GM23338 (cell line): ENCODE results near the gene PDE7B. TPM values are rescaled to one million over a fixed set of nuclear protein-coding genes. Genes with fewer than 3 reads are reported as not detected.
A peak's percentile ranks its signal among the peaks of the same experiment; 100 is the strongest.

Experiments
- ATAC-seq: fragments of 200-7000 bp; cut with Tn5 transposase; 3 replicates; pipeline ENCODE4 v1.9.1; 2020
- DNase-seq: peaks from one replicate; pipeline ENCODE4 v3.0.0-alpha.2; 2015; ENCODE audit warnings: low spot score
- H2AFZ ChIP-seq: fragments of 200-600 bp; sonication (generic); 2 replicates; pipeline ENCODE4 v1.8.0; 2016; ENCODE audit warnings: antibody characterized with exemption, mild to moderate bottlenecking, moderate library complexity
- H3F3A ChIP-seq: fragments of 200-600 bp; sonication (generic); replicated peaks from 2 replicates; pipeline ENCODE4 v1.8.0; 2017; ENCODE audit warnings: antibody characterized with exemption, mixed run types, low read depth
- H3K27ac ChIP-seq: fragments of 200-600 bp; sonication (generic); 2 replicates; pipeline ENCODE4 v1.6.1; 2016; ENCODE audit warnings: low read depth
- H3K27me3 ChIP-seq: fragments of 200-600 bp; sonication (generic); 2 replicates; pipeline ENCODE4 v1.8.0; 2016; ENCODE audit warnings: mild to moderate bottlenecking, mixed run types, moderate library complexity; ENCODE audit not compliant: insufficient read depth
- H3K36me3 ChIP-seq: fragments of 200-600 bp; sonication (generic); 2 replicates; pipeline ENCODE4 v1.8.0; 2016; ENCODE audit warnings: mild to moderate bottlenecking; ENCODE audit not compliant: insufficient read depth
- H3K4me1 ChIP-seq: fragments of 200-600 bp; sonication (generic); 2 replicates; pipeline ENCODE4 v1.8.0; 2016; ENCODE audit warnings: mild to moderate bottlenecking, moderate library complexity; ENCODE audit not compliant: insufficient read depth
- H3K4me2 ChIP-seq: fragments of 200-600 bp; sonication (generic); 2 replicates; pipeline ENCODE4 v1.7.1; 2017; ENCODE audit warnings: mixed run types
- H3K4me3 ChIP-seq: fragments of 200-600 bp; sonication (generic); 2 replicates; pipeline ENCODE4 v1.6.1; 2016; ENCODE audit warnings: mixed run types
- H3K79me2 ChIP-seq: fragments of 200-600 bp; sonication (generic); replicated peaks from 2 replicates; pipeline ENCODE4 v1.8.0; 2017; ENCODE audit warnings: mild to moderate bottlenecking; ENCODE audit not compliant: insufficient read depth
- H3K9me2 ChIP-seq: fragments of 200-600 bp; sonication (generic); 2 replicates; pipeline ENCODE4 v1.8.0; 2017; ENCODE audit not compliant: insufficient read depth
- H4K20me1 ChIP-seq: fragments of 200-600 bp; sonication (generic); replicated peaks from 2 replicates; pipeline ENCODE4 v1.8.0; 2017; ENCODE audit warnings: mild to moderate bottlenecking; ENCODE audit not compliant: insufficient read depth
- H3K27ac Mint-ChIP-seq: 2 replicates; pipeline ENCODE4 v1.8.0; 2020; ENCODE audit warnings: inconsistent platforms, mild to moderate bottlenecking, moderate library complexity, mixed read lengths
- H3K27me3 Mint-ChIP-seq: 3 replicates; pipeline ENCODE4 v1.8.0; 2022; ENCODE audit warnings: low read depth, mild to moderate bottlenecking, moderate library complexity, mixed read lengths, inconsistent platforms; ENCODE audit not compliant: insufficient read depth, poor library complexity
- H3K36me3 Mint-ChIP-seq: 3 replicates; pipeline ENCODE4 v1.8.0; 2021; ENCODE audit warnings: low read depth, mild to moderate bottlenecking, inconsistent platforms, moderate library complexity, mixed read lengths
- H3K4me1 Mint-ChIP-seq: 3 replicates; pipeline ENCODE4 v1.8.0; 2020; ENCODE audit warnings: mild to moderate bottlenecking, inconsistent platforms, mixed read lengths
- H3K4me3 Mint-ChIP-seq: 3 replicates; pipeline ENCODE4 v1.8.0; 2021; ENCODE audit warnings: moderate library complexity, mild to moderate bottlenecking, inconsistent platforms, mixed read lengths
- H3K9me3 Mint-ChIP-seq: 3 replicates; pipeline ENCODE4 v1.8.0; 2020; ENCODE audit warnings: moderate library complexity, mild to moderate bottlenecking, inconsistent platforms, mixed read lengths
- CREB1 ChIP-seq: fragments of 250-450 bp; sonication (Bioruptor Pico); IDR thresholded peaks from 2 replicates; pipeline ENCODE4 v1.5.0; 2020; ENCODE audit warnings: low read depth, mild to moderate bottlenecking, moderate library complexity
- CTCF ChIP-seq, 2 experiments: fragments of 200-600 bp in 1 of 2; sonication (generic) in 1 of 2; conservative IDR thresholded peaks; 2 replicates each; pipeline versions ENCODE4 v1.5.1 to v1.6.1; 2016 to 2017; ENCODE audit warnings: antibody characterized with exemption in 2 of 2, low read depth in 2 of 2, mild to moderate bottlenecking in 2 of 2, moderate library complexity in 1 of 2
- ETS1 ChIP-seq: IDR thresholded peaks from 2 replicates; pipeline ENCODE4 v1.6.1; 2016; ENCODE audit warnings: antibody characterized with exemption
- EZH2 ChIP-seq: fragments of 200-600 bp; sonication (generic); IDR thresholded peaks from one replicate; pipeline ENCODE4 v1.8.0; 2017; ENCODE audit warnings: antibody characterized with exemption, mild to moderate bottlenecking, low read depth; ENCODE audit not compliant: unreplicated experiment
- EZH2phosphoT487 ChIP-seq: fragments of 200-600 bp; sonication (generic); IDR thresholded peaks from one replicate; pipeline ENCODE4 v1.8.1; 2018; ENCODE audit warnings: antibody characterized with exemption; ENCODE audit not compliant: unreplicated experiment
- JUNB ChIP-seq: IDR thresholded peaks from one replicate; pipeline ENCODE4 v1.6.1; 2016; ENCODE audit warnings: antibody characterized with exemption; ENCODE audit not compliant: unreplicated experiment
- NANOG ChIP-seq: IDR thresholded peaks from 2 replicates; pipeline ENCODE4 v1.6.1; 2016; ENCODE audit warnings: antibody characterized with exemption, borderline replicate concordance
- POLR2AphosphoS5 ChIP-seq: IDR thresholded peaks from 2 replicates; pipeline ENCODE4 v1.6.1; 2016; ENCODE audit warnings: antibody characterized with exemption, low read depth
- STAT1 ChIP-seq: IDR thresholded peaks from one replicate; pipeline ENCODE4 v1.6.1; 2016; ENCODE audit warnings: antibody characterized with exemption; ENCODE audit not compliant: unreplicated experiment
- ZNF114 ChIP-seq: fragments of 250-450 bp; sonication (Bioruptor Pico); IDR thresholded peaks from 2 replicates; pipeline ENCODE4 v1.5.0; 2020; ENCODE audit warnings: mild to moderate bottlenecking, moderate library complexity
- ZNF331 ChIP-seq: fragments of 250-450 bp; sonication (Bioruptor Pico); IDR thresholded peaks from 2 replicates; pipeline ENCODE4 v1.5.0; 2020; ENCODE audit warnings: low read depth, mild to moderate bottlenecking, moderate library complexity
- ZNF462 ChIP-seq: fragments of 250-450 bp; sonication (Bioruptor Pico); IDR thresholded peaks from 2 replicates; pipeline ENCODE4 v1.5.0; 2020; ENCODE audit warnings: mild to moderate bottlenecking, moderate library complexity
- polyA plus RNA-seq: library from polyadenylated mRNA; unstranded; fragments of >200 nt; fragmentation: Nextera tagmentation; extraction: Ambion mirVana; gene quantifications from 2 replicates; pipeline ENCODE4 v1.2.1, GENCODE V29; 2016
- total RNA-seq: library from RNA; depleted of rRNA; stranded (reverse); fragments of >200 nt; shearing (Covaris generic); gene quantifications from 2 replicates; pipeline ENCODE4 v1.2.3, GENCODE V29; 2014

The PDE7B gene
- total and polyA plus RNA-seq, 2 experiments from 2014 or later: 0.07 TPM; not detected in 1

GRCh38 chr6:135880066-135880972 is 28.8 kb downstream of the PDE7B start:
- Histone ChIP-seq H3K27ac (no peak overlapping the region), H3K27me3 (no peaks in the 10 kb centered on the region), H3F3A (no peaks in the 10 kb centered on the region), H3K9me2 (no peaks in the 10 kb centered on the region), H3K4me2 (no peak overlapping the region), H3K79me2 (no peaks in the 10 kb centered on the region), H3K36me3 (no peaks in the 10 kb centered on the region), H4K20me1 (no peaks in the 10 kb centered on the region), H2AFZ (peak overlapping the region; percentile 21; the same call in 1 of the 2 replicates), H3K4me3 (no peak overlapping the region), H3K4me1 (0 out of 2 replicates have a peak, but pooled peaks cover 5% of the 10 kb centered on the region)
- H3K27ac Mint-ChIP-seq: no peak overlapping the region
- no peak for ATAC-seq
- H3K4me1 Mint-ChIP-seq: peaks cover 9% of the 10 kb centered on the region; the same call in 2 of the 3 replicates
- H3K4me3 Mint-ChIP-seq: no peak overlapping the region
- DNase-seq: no peak
- no peaks in the 10 kb centered on the region for H3K36me3 Mint-ChIP-seq
- H3K27me3 Mint-ChIP-seq: no peaks in the 10 kb centered on the region
- TF ChIP-seq JUNB: no peak
- TF ChIP-seq EZH2phosphoT487: no peak
- TF ChIP-seq ZNF331 (CRISPR knock-in tag): no peak
- TF ChIP-seq CREB1: no peak
- TF ChIP-seq ZNF114: no peak
- no peak for TF ChIP-seq ETS1
- no peak for TF ChIP-seq EZH2
- no peak for TF ChIP-seq ZNF462 (CRISPR knock-in tag)
- TF ChIP-seq CTCF (conservative IDR thresholded peaks at IDR 0.05; ENCODE audit: low read depth in 2 of 2): no peak
- no peak for TF ChIP-seq NANOG
- TF ChIP-seq POLR2AphosphoS5: no peak
- no peak for TF ChIP-seq STAT1
- no peaks in the 10 kb centered on the region for H3K9me3 Mint-ChIP-seq
